Loucy (cell line): ENCODE results near the gene AIF1.

Source experiments
- H2AFZ ChIP-seq: fragments of 200-600 bp; sonication (generic); 2 replicates; pipeline ENCODE4 v1.6.0; 2016; ENCODE audit warnings: antibody characterized with exemption, mild to moderate bottlenecking, low read length, moderate library complexity
- H3F3A ChIP-seq: fragments of 200-600 bp; 2 replicates; pipeline ENCODE4 v1.6.0; 2016; ENCODE audit warnings: antibody characterized with exemption, low read depth, mild to moderate bottlenecking
- H3K27me3 ChIP-seq: fragments of 200-600 bp; sonication (generic); 2 replicates; pipeline ENCODE4 v1.6.1; 2014; ENCODE audit warnings: low read length, mild to moderate bottlenecking; ENCODE audit not compliant: insufficient read depth, poor library complexity, severe bottlenecking
- H3K36me3 ChIP-seq: fragments of 200-600 bp; sonication (generic); 2 replicates; pipeline ENCODE4 v1.6.1; 2016; ENCODE audit warnings: low read length; ENCODE audit not compliant: insufficient read depth
- H3K4me1 ChIP-seq: fragments of 200-600 bp; sonication (generic); 2 replicates; pipeline ENCODE4 v1.5.1; 2014; ENCODE audit warnings: low read length, mild to moderate bottlenecking; ENCODE audit not compliant: insufficient read depth, poor library complexity, severe bottlenecking
- H3K4me2 ChIP-seq: fragments of 200-600 bp; sonication (generic); 2 replicates; pipeline ENCODE4 v1.6.0; 2014; ENCODE audit warnings: antibody characterized with exemption, low read length, low read depth, mild to moderate bottlenecking; ENCODE audit not compliant: poor library complexity, severe bottlenecking
- H3K4me3 ChIP-seq: fragments of 200-600 bp; sonication (generic); 2 replicates; pipeline ENCODE4 v1.5.1; 2014; ENCODE audit warnings: low read length, mild to moderate bottlenecking, mixed read lengths; ENCODE audit not compliant: poor library complexity, severe bottlenecking
- H3K79me2 ChIP-seq: fragments of 200-600 bp; sonication (generic); 2 replicates; pipeline ENCODE4 v1.6.1; 2014; ENCODE audit warnings: low read length; ENCODE audit not compliant: insufficient read depth
- H3K9ac ChIP-seq: fragments of 200-600 bp; sonication (generic); 2 replicates; pipeline ENCODE4 v1.6.0; 2014; ENCODE audit warnings: mild to moderate bottlenecking, low read depth, low read length, moderate library complexity; ENCODE audit not compliant: poor library complexity, severe bottlenecking
- H3K9me2 ChIP-seq: fragments of 200-600 bp; sonication (generic); replicated peaks from 2 replicates; pipeline ENCODE4 v1.6.1; 2016; ENCODE audit warnings: low read depth, low read length, mixed read lengths
- H3K9me3 ChIP-seq: fragments of 200-600 bp; sonication (generic); 2 replicates; pipeline ENCODE4 v1.6.1; 2014; ENCODE audit warnings: mild to moderate bottlenecking, antibody characterized with exemption, low read length, low read depth; ENCODE audit not compliant: insufficient read depth
- H4K20me1 ChIP-seq: fragments of 200-600 bp; sonication (generic); 2 replicates; pipeline ENCODE4 v1.6.0; 2014; ENCODE audit warnings: antibody characterized with exemption, low read length, mild to moderate bottlenecking; ENCODE audit not compliant: insufficient read depth, poor library complexity, severe bottlenecking
- EZH2phosphoT487 ChIP-seq: fragments of 200-600 bp; IDR thresholded peaks from 2 replicates; pipeline ENCODE4 v1.6.1; 2018; ENCODE audit warnings: antibody characterized with exemption, mild to moderate bottlenecking, moderate library complexity, borderline replicate concordance
- TF ChIP-seq, protein P1 (sequence below): fragments of 200-600 bp; sonication (generic); conservative IDR thresholded peaks from 2 replicates; pipeline ENCODE4 v1.5.1; 2014; ENCODE audit warnings: mild to moderate bottlenecking, antibody characterized with exemption, low read length

The AIF1 gene

GRCh38 chr6:31614684-31615578 lies at the start of gene AIF1:
TSS of gene AIF1 (plus strand) at chr6:31615234. CDS start at chr6:31615330, 96 bp downstream.
- peak within 1 kb of the TSS; percentile 98 for H3K9ac ChIP-seq
- H3K4me3 ChIP-seq, result peak within 1 kb of the TSS; percentile 81
- peak within 1 kb of the TSS; percentile 97 for H3K4me2 ChIP-seq
- H3K27me3 ChIP-seq, result no peaks in the 10 kb centered on the region
- H3K9me2 ChIP-seq, result no peaks in the 10 kb centered on the region
- peaks cover 12% of the 10 kb centered on the region; the same call in 1 of the 2 replicates for H3F3A ChIP-seq
- no peaks in the 10 kb centered on the region for H4K20me1 ChIP-seq
- H2AFZ ChIP-seq, result peak within 1 kb of the TSS; percentile 25; the same call in 1 of the 2 replicates
- no peaks in the 10 kb centered on the region for H3K9me3 ChIP-seq
- peaks cover 40% of the 10 kb centered on the region for H3K4me1 ChIP-seq
- peaks cover 46% of the 10 kb centered on the region for H3K79me2 ChIP-seq
- no peak for TF ChIP-seq EZH2phosphoT487
- TF ChIP-seq, protein P1, sequence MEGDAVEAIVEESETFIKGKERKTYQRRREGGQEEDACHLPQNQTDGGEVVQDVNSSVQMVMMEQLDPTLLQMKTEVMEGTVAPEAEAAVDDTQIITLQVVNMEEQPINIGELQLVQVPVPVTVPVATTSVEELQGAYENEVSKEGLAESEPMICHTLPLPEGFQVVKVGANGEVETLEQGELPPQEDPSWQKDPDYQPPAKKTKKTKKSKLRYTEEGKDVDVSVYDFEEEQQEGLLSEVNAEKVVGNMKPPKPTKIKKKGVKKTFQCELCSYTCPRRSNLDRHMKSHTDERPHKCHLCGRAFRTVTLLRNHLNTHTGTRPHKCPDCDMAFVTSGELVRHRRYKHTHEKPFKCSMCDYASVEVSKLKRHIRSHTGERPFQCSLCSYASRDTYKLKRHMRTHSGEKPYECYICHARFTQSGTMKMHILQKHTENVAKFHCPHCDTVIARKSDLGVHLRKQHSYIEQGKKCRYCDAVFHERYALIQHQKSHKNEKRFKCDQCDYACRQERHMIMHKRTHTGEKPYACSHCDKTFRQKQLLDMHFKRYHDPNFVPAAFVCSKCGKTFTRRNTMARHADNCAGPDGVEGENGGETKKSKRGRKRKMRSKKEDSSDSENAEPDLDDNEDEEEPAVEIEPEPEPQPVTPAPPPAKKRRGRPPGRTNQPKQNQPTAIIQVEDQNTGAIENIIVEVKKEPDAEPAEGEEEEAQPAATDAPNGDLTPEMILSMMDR, result no peak
- H3K36me3 ChIP-seq, result no peaks in the 10 kb centered on the region

GRCh38 chr6:31567531-31568370 lies 47.3 kb upstream of the AIF1 start:
- Histone ChIP-seq H3K4me1 (peaks cover 69% of the 10 kb centered on the region), H2AFZ (no peak overlapping the region), H3K9me2 (no peaks in the 10 kb centered on the region), H3K36me3 (no peaks in the 10 kb centered on the region), H3K27me3 (no peaks in the 10 kb centered on the region), H4K20me1 (no peaks in the 10 kb centered on the region), H3K4me3 (no peak overlapping the region), H3K9me3 (no peaks in the 10 kb centered on the region), H3K4me2 (peak overlapping the region; percentile 39), H3K9ac (peak overlapping the region; percentile 6), H3F3A (0 out of 2 replicates have a peak, but pooled peaks cover 3% of the 10 kb centered on the region), H3K79me2 (no peaks in the 10 kb centered on the region)
- TF ChIP-seq, protein P1, result no peak
- no peak for TF ChIP-seq EZH2phosphoT487

- TF ChIP-seq, protein P1, result no peak
- no peak for TF ChIP-seq EZH2phosphoT487
- Histone ChIP-seq H3K4me1 (peaks cover 62% of the 10 kb centered on the region), H4K20me1 (no peaks in the 10 kb centered on the region), H3K9ac (no peak overlapping the region), H3K36me3 (no peaks in the 10 kb centered on the region), H3K4me3 (no peak overlapping the region), H3K9me3 (no peaks in the 10 kb centered on the region), H3K79me2 (no peaks in the 10 kb centered on the region), H3K9me2 (no peaks in the 10 kb centered on the region), H3F3A (0 out of 2 replicates have a peak, but pooled peaks cover 3% of the 10 kb centered on the region), H3K27me3 (no peaks in the 10 kb centered on the region), H3K4me2 (no peak overlapping the region), H2AFZ (no peak overlapping the region)
Measured at GRCh38 chr6:31568537-31568961, 46.5 kb upstream of the AIF1 start.
